Stimulated activated CD4-positive, alpha-beta T cell treated with anti-CD3 and anti-CD28 coated beads, Interleukin-4, amount 100 ng/mL, for 48 hours (primary cell): Measurements from ENCODE around the gene CRTC1.

Experiments used
- DNase-seq, 2 donors: peaks; one replicate each; pipeline ENCODE4 v3.0.0-alpha.2; 2020; ENCODE audit warnings: low read depth in 2 of 2

CRTC1 gene

GRCh38 chr19:18653853-18654252 lies 29.6 kb upstream of the CRTC1 start:
- no peak for DNase-seq

- DNase-seq: no peak
Measured at GRCh38 chr19:18654469-18654868, 29.0 kb upstream of the CRTC1 start.

DNA sequence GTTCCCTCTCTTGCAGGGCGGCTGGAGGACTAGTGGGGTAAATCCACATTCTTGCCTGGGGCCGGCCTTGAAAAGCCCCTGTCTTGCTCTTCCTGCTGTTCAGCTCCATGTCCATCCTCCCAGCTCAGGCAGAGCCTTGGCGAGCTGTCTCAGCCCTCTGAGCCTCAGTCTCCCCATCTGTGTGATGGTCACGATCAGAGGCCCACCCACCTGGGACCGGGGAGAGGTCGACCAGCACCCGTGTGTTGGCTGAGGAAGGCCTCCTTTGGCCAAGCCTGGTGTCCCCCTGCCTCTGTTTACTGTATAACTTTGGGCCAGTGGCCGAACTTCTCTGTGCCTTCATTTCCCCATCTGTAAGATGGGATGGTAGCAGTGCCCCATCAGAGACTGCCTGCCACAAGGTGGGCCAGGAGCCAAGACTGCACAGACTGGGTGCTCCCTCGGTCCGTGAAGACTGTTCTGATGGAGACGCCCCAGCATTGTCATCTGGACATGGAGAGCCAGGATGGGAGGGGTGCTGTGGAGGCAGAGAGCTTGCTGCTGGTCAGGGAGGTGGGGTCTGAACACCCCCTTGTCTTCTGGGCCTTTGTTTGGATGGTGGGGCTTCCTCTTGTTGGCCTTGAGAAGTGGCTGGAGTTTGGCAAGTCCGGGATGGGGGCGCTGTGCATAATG lies 28.2 kb upstream of the CRTC1 start:
- DNase-seq: no peak

- no peak for DNase-seq
Measured at GRCh38 chr19:18656337-18657086, 27.0 kb upstream of the CRTC1 start.

DNA sequence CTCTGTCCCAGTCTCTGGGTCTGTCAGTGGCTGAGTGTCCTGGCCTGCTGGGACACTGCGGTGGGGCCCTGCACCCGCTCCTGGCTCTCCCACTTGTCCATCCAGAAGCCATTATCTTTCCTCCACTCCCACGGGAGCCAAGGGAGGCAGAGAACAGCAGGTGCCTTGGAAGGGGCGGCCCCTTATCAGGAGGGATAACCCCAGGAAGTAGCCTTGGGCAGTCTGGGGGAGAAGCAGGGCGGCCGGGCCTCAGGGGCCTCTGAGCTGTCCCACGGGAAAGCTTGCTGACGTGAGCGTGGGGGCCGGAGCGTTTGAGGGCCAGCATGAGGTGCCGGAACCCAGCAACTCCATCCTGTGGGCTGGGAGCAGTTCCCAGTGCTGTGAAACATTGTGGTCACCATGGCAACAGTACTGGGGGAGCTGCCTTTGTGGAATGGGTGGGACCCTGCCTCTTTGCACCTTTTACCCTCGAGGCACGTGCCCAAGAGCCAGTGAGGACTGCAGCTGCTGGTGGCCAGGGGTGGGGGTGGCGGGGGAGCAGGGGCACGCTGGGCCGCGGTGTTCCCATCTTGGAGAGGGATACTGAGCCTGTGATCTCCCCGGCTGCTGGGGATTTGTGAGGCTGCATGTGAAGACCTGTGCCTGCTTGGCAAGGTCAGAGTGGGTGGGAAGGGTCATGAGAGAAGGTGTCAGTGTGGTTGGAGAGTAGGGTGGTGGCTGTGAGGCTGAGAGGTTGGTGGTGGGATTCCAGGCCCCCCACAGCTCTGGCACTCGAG lies 25.7 kb upstream of the CRTC1 start:
- no peak for DNase-seq

DNA sequence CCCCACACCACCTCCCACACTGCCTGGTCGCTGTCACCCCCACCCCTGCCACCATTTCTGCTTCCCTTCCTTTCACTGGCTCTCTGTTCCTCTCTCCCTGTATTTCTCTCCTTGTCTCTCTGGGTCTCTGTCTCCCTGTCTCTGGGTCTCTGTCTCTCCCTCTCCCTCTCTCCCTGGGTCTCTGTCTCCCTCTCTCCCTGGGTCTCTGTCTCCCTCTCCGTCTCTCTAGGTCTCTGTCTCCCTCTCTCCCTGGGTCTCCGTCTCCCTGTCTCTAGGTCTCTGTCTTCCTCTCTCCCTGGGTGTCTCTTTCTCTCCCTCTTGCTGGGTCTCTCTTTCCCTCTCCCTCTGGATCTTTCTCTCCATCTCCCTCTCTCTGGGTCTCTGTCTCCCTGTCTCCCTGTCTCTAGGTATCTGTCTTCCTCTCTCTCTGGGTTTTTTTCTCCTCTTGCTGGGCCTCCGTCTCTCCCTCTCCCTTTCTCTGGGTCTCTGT lies 25.1 kb upstream of the CRTC1 start:
- no peak for DNase-seq

DNA sequence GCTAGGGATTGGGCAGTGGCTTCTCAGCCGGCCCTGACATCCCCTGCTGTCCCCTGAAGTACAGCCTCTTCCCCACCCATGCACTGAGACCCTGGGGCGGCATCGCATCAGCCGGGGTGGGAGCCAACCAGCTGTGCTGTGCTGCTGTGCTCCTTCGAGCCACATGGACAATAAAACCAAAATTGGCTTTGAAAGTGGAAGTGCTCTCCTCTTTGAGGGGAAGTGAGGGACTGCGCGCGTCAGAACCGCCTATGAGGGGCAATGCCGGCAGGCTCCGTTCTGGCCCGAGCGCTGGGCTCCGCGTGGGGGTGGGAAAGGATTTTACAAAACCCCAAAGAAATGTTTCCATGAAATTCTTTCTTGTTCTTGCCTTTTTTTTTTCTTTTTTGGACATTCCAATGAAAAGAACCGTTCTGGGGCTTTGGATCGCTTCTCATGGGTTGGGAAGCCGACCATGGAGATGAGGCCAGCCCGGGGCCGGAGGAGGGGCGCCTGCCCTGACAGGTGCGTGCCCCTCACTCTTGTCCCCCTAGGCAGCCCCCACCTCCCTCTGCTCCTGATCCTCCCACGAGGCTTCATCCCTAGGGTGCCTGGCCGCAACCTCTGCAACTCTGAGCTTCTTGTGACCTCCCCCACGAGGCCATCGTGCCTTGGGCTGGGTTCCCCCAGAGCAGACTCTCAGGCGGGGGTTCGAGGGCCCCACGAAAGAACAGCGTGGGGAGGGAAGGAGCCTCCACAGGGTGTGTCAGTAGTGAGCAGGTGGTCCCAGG lies 24.0 kb upstream of the CRTC1 start:
- DNase-seq: no peak

DNA sequence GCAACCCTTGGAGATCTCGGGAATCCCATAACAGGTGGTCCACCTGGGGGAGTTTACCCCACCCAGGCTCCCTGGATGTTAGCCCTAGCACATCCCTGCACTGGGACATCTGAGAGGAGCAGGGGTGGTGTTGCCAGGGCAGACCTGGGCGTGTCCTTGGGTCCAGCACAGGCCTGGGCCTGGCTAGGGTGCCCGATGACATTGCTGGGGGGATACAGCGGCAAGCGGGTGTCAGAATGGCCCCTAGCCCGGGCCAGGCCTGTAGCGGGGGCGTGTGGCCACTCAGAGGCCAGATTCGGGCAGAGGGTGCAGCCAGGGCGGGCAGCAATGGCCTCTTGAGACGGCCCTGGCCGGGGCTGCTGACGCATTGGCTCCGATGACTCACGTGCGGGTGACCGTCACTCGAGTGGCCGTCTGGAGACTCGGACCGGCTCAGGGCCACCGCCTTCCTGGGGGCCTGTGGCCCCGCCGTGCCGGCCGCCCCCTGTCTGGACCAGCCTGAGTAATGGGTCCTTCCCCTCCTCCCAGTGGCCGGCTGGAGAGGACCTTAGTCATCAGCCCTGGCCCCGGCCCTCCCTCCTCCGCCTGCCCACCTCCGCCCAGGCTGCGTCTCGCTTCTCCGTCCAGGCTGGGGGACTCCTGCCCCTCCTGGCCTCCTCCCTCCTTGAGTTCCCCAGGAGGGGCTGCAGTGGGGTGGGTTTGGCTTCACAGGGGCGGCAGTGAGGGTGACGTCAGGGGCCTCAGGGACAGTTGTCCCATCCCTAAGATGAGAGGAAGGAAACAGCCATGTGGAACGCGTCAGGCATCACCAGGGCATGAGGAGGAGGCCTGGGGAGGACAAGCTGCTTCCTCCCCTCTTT lies 23.2 kb upstream of the CRTC1 start:
- DNase-seq: no peak

DNA sequence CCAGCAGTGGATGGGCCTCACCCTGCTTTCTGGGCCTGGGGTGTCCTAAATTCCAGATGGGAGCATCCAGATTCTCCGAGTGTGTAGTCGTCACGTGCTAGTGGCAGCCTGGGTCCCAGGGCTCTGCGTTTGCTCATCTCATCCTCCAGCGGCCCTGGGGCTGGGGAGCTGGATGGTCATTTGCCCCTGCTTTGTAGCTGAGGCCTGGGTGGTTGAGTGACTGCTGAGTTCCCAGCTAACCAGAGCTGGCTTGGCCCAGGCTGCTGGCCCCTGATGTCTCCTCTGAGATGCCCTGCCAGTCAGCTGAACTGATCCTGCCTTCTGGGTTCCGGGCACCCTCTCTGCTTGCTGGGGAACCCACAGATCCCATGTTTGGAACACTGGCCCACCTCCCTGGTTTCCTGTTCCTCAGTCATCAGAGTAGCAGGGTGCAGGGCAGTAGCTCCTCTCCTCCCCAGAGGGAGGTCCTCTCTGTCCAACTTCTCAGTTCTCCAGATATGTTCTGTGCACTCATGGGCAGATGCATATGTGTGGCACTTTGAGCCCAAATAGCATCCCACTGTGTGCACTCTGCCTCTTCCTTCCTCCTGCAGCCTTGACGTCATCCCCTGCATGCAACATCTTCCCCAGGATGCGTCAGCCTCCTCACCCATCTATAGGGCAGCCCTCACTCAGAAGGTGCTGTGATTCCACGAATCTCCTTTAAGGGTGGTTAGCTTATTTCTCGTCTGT lies 22.4 kb upstream of the CRTC1 start:
- no peak for DNase-seq

- DNase-seq: no peak
Measured at GRCh38 chr19:18662972-18663732, 20.3 kb upstream of the CRTC1 start.

DNA sequence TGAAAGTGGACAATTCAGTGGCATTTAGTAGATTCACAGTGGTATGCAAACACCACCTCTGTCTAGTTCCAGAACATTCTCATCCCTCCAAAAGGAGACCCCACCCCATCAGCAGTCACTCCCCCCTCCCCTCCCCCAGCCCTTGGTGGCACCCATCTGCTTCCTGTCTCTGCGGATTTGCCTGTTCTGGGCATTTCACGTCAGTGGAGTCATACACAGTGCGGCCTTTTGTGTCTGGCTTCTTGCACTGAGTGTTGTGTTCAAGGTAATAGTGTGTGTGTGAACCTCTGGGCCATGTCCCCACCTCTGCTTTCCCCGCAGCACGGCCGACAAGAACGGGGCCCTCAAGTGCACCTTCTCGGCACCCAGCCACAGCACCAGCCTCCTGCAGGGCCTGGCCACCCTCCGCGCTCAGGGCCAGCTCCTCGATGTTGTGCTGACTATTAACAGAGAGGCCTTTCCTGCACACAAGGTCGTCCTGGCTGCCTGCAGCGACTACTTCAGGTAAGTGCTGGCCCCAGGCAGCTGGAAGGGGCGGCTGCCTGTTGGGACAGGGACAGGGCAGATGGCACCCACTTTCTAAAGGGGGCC lies 19.4 kb upstream of the CRTC1 start:
- no peak for DNase-seq

GRCh38 chr19:18665771-18666202 lies 17.7 kb upstream of the CRTC1 start:
- DNase-seq: no peak

DNA sequence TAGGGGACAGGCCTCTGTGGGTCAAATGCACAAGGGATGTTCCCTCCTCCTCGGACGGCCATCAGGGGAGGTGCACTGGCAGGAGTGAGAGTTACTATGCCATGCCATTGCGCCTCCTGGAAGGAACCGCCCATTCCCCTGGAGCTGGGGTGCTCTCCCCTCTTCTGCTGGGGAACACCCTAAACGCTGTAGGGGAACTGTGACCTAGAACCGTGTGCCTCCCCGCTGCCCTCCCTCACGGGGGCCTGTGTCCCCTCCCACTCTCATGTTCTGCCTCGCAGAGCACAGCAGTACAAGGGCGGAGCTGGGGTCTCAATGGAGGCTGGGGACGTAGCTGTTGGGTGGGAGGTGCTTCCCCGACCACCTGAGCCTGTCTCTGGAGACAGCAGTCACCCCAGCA lies 17.2 kb upstream of the CRTC1 start:
- DNase-seq: no peak

DNA sequence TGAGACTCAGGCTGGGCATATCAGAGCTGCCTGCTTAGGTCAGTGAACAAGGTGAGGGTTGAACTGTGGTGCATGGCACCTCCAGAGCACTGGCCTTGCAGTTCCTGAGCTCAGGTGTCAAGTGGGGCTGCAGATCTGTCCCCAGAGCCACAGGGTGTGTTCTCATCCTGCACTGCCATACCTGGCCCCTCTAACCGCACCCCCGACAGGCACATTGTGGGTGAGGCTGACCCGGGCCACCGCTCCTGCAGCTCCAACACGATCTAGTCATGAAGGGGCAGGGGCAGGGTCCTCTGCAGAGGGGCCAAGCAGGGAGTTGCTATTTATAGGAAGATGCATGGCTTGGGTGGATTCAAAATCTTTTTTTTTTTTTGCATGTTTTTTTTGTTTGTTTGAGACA lies 16.7 kb upstream of the CRTC1 start:
- no peak for DNase-seq

GRCh38 chr19:18667531-18668251 lies 15.8 kb upstream of the CRTC1 start:
- DNase-seq: no peak

GRCh38 chr19:18668252-18668631 lies 15.2 kb upstream of the CRTC1 start:
- no peak for DNase-seq

GRCh38 chr19:18668744-18669523 lies 14.5 kb upstream of the CRTC1 start:
- no peak for DNase-seq

- no peak for DNase-seq
Measured at GRCh38 chr19:18669524-18669817, 14.0 kb upstream of the CRTC1 start.
